Spleen (tissue), 11 donors: ENCODE results near the gene CD19. TPM values are rescaled to one million over a fixed set of nuclear protein-coding genes. Genes with fewer than 3 reads are reported as not detected.

Experiments used
- DNase-seq: peaks from one replicate; pipeline ENCODE4 v3.0.0-alpha.2; 2020
- H3K27ac ChIP-seq, 8 donors: fragments of 200-600 bp; sonication (generic) in 7 of 8; 1 replicate in 4 of 8; 2 replicates in 4 of 8; pipeline versions ENCODE4 v1.5.0 to v1.8.0; 2016 to 2021; ENCODE audit warnings: inconsistent platforms in 4 of 8, mild to moderate bottlenecking in 4 of 8, moderate library complexity in 1 of 8
- H3K27me3 ChIP-seq, 7 donors: fragments of 200-600 bp; sonication (generic) in 6 of 7; replicated peaks in 1 of 7; 1 replicate in 4 of 7; 2 replicates in 3 of 7; pipeline versions ENCODE4 v1.5.0 to v1.8.0; 2016 to 2021; ENCODE audit warnings: inconsistent platforms in 3 of 7, mild to moderate bottlenecking in 1 of 7
- H3K36me3 ChIP-seq, 6 donors: fragments of 200-600 bp; sonication (generic) in 5 of 6; 1 replicate in 4 of 6; 2 replicates in 2 of 6; pipeline versions ENCODE4 v1.5.0 to v1.8.0; 2016 to 2021; ENCODE audit warnings: inconsistent platforms in 2 of 6
- H3K4me1 ChIP-seq, 6 donors: fragments of 200-600 bp; sonication (generic) in 5 of 6; 1 replicate in 3 of 6; 2 replicates in 3 of 6; pipeline versions ENCODE4 v1.5.0 to v1.8.0; 2016 to 2021; ENCODE audit warnings: inconsistent platforms in 3 of 6
- H3K4me3 ChIP-seq, 8 donors: fragments of 200-600 bp; sonication (generic) in 7 of 8; 1 replicate in 4 of 8; 2 replicates in 4 of 8; pipeline versions ENCODE4 v1.5.0 to v1.8.0; 2016 to 2021; ENCODE audit warnings: inconsistent platforms in 4 of 8, mild to moderate bottlenecking in 4 of 8, moderate library complexity in 2 of 8
- H3K9me3 ChIP-seq, 8 donors: fragments of 200-600 bp; sonication (generic) in 7 of 8; 1 replicate in 4 of 8; 2 replicates in 4 of 8; pipeline versions ENCODE4 v1.5.0 to v1.8.0; 2016 to 2021; ENCODE audit warnings: inconsistent platforms in 4 of 8
- CTCF ChIP-seq, 11 experiments: fragments of 200-600 bp in 7 of 11; fragments of 450-650 bp in 4 of 11; sonication (generic) in 4 of 11; IDR thresholded peaks in 8 of 11; conservative IDR thresholded peaks in 3 of 11; 1 replicate in 7 of 11; 2 replicates in 4 of 11; pipeline versions ENCODE4 v1.4.0 to v1.8.0; 2016 to 2021; ENCODE audit warnings: antibody characterized with exemption in 11 of 11, inconsistent platforms in 4 of 11, mild to moderate bottlenecking in 1 of 11
- POLR2A ChIP-seq, 3 donors: fragments of 450-650 bp; IDR thresholded peaks; one replicate each; pipeline ENCODE4 v1.5.1; 2017; ENCODE audit warnings: antibody characterized with exemption in 3 of 3, mild to moderate bottlenecking in 1 of 3
- POLR2AphosphoS5 ChIP-seq, 3 donors: sonication (generic); formaldehyde crosslinking; IDR thresholded peaks; one replicate each; pipeline ENCODE4 v1.5.1; 2017; ENCODE audit warnings: antibody characterized with exemption in 3 of 3
- WGBS, 5 donors: extraction: QIAGEN DNeasy Blood & Tissue Kit in 3 of 5; methylation state at CpG; one replicate each; pipeline versions ENCODE4 v1.1.5 to v1.1.7; 2013 to 2018; 5-methylcytosine and 5-hydroxymethylcytosine counted together
- intact Hi-C: fragments of 100-400 bp; cut with DNase I; formaldehyde crosslinking; loops from one replicate; pipeline ENCODE4 v1.15.0; 2023; ENCODE audit warnings: low total_unique reads
- polyA plus RNA-seq, 3 donors: library from polyadenylated mRNA; stranded (reverse); fragments of 200-250 nt; gene quantifications; one replicate each; pipeline ENCODE4 v1.2.1, GENCODE V29; 2013
- total RNA-seq, 7 donors: library from RNA; depleted of rRNA in 3 of 7; stranded (reverse); fragments of >200 nt in 3 of 7; fragmentation: NEBNext Ultra II Directional in 4 of 7; extraction: Animal tissue kit (Norgen Biotek cat#: 25700) in 4 of 7; gene quantifications; one replicate each; pipeline versions ENCODE4 v1.1.0 to v1.2.1, GENCODE V29; 2016 to 2021
- donor health status: healthy with polysubstance abuse.
- donor health status: DM: no; HTN: no; CAD: no; lungs with moderate emphysema.
- donor health status: DM: no; HTN: no; CAD: no.
- donor health status: Bipolar disorder and iron deficiency.
- donor health status: healthy.
- donor health status: DM: no; HTN: no; CAD: no.
- donor health status: DM: yes; HTN: yes; CAD: no.

The CD19 gene
- total and polyA plus RNA-seq, 10 donors: 77.0 to 312 (median 109) TPM

DNA sequence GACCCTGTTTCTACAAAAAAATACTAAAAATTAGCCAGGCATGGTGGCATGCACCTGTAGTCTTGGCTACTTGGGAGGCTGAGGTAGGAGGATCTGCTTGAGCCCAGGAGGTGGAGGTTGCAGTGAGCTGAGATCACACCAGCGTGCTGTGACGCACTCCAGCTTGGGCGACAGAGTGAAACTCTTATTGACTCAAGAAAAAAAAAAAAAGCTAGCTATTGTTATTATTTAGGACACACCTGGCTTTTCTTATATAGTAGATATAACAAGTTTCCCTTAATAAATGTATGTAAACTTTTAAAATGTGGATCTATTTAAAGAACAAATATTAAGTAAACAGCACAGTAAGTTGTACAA, 8.6 kb upstream of the CD19 start:
- peak overlapping the region; percentile 40 to 100 (median 98) for H3K27ac ChIP-seq
- intact Hi-C loops: no loop called here
- 62 to 77% (median 73%) methylated on average over 3 of the region's 3 CpGs for WGBS, 5 donors

DNA sequence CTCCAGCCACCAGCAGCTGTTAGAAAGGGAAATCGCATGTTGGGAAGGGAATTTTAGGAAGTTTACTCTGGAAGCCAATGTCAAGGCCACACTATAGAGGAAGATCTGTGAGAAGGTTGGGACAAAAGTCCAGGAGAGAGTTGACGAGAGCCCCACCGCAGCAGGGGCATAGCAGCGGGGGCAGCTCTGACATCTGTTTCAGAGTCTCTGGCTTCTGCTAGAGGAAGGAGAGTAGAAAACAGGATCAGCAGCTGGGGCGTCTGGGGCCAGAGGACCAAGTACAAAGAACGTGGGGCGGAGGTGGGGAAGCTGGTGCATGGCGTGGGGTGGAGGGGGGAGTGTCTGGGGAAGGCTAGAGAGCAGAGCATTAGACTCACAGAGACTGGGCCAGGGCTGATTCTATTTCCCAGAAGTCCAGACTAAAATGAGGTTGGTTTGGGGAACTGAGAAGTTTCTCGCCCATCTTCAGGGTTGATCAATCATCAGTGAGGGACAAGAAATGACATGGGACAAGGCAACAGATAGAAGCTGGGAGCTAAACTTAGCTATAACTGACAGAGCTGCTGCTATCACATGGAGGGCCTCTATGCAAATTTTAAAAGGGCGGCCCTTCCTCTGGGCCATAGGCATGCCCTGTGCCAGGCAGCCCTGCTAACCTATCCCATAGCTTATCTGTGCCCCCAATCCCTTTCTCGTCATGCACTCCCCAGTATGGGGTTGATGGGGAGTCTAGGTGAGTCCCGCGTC, 7.9 kb upstream of the CD19 start:
- WGBS, 5 donors: 43 to 63% (median 50%) methylated on average over 13 of the region's 13 CpGs
- peak; percentile 88 for DNase-seq
- H3K27ac ChIP-seq: peak overlapping the region; percentile 94 to 100 (median 98)
- peaks cover 0 to 43% (median 18%) of the 10 kb centered on the region in 6 donors for H3K36me3 ChIP-seq
- no peaks in the 10 kb centered on the region for H3K9me3 ChIP-seq
- H3K27me3 ChIP-seq: no peaks in the 10 kb centered on the region
- peak overlapping the region; percentile 58 to 92 (median 78) for H3K4me3 ChIP-seq
- intact Hi-C loops: no loop called here
- peaks cover 14 to 62% (median 41%) of the 10 kb centered on the region in 6 donors for H3K4me1 ChIP-seq
- peak in 1 of 3 donors; percentile 56 for TF ChIP-seq POLR2AphosphoS5 (IDR thresholded peaks at IDR 0.05)
- TF ChIP-seq POLR2A (IDR thresholded peaks at IDR 0.05): no peak

More for the DNA sequence above, 8.6 kb upstream of the CD19 start:
- no peak for DNase-seq
- peaks cover 14 to 62% (median 41%) of the 10 kb centered on the region in 6 donors for H3K4me1 ChIP-seq
- H3K27me3 ChIP-seq: no peaks in the 10 kb centered on the region
- peaks cover 0 to 50% (median 23%) of the 10 kb centered on the region in 6 donors for H3K36me3 ChIP-seq
- TF ChIP-seq POLR2AphosphoS5 (IDR thresholded peaks at IDR 0.05) (no peak), CTCF (IDR thresholded peaks at IDR 0.05 in 8 of 11, conservative IDR thresholded peaks at IDR 0.05 in 3 of 11) (no peak), POLR2A (IDR thresholded peaks at IDR 0.05) (no peak)
- H3K9me3 ChIP-seq: no peaks in the 10 kb centered on the region
- H3K4me3 ChIP-seq: peak overlapping the region in 4 of 8 donors; percentile 77 to 92 (median 84)

GRCh38 chr16:28924399-28924761, 7.4 kb upstream of the CD19 start:
- TF ChIP-seq POLR2A (IDR thresholded peaks at IDR 0.05) (no peak), POLR2AphosphoS5 (IDR thresholded peaks at IDR 0.05) (peak in 2 of 3 donors; percentile 16 to 62), CTCF (IDR thresholded peaks at IDR 0.05 in 8 of 11, conservative IDR thresholded peaks at IDR 0.05 in 3 of 11) (peak in 3 of 11 experiments; percentile 5 to 32 (median 6))
- intact Hi-C loops: no loop called here
- Histone ChIP-seq H3K27me3 (no peaks in the 10 kb centered on the region), H3K4me1 (peaks cover 14 to 62% (median 41%) of the 10 kb centered on the region in 6 donors), H3K36me3 (peaks cover 0 to 38% (median 12%) of the 10 kb centered on the region in 6 donors), H3K27ac (peak overlapping the region; percentile 94 to 100 (median 98)), H3K4me3 (peak overlapping the region; percentile 58 to 92 (median 78)), H3K9me3 (no peaks in the 10 kb centered on the region)
- DNase-seq: peak; percentile 90
- 26 to 46% (median 42%) methylated on average over 12 to 15 of the region's 15 CpGs for WGBS, 5 donors

- TF ChIP-seq POLR2AphosphoS5 (IDR thresholded peaks at IDR 0.05): peak; percentile 86 to 91 (median 87)
- no peak for TF ChIP-seq CTCF (IDR thresholded peaks at IDR 0.05 in 8 of 11, conservative IDR thresholded peaks at IDR 0.05 in 3 of 11)
- TF ChIP-seq POLR2A (IDR thresholded peaks at IDR 0.05): no peak
- intact Hi-C loops: no loop called here
- 1 to 2% (median 1%) methylated on average over 27 to 66 of the region's 66 CpGs for WGBS, 5 donors
- no peaks in the 10 kb centered on the region for H3K9me3 ChIP-seq
- peaks cover 0 to 33% (median 7%) of the 10 kb centered on the region in 6 donors for H3K36me3 ChIP-seq
- peak; percentile 98 for DNase-seq
- peak within 1 kb of the TSS; percentile 58 to 92 (median 78) for H3K4me3 ChIP-seq
- H3K4me1 ChIP-seq: peaks cover 14 to 62% (median 41%) of the 10 kb centered on the region in 6 donors
- H3K27me3 ChIP-seq: no peaks in the 10 kb centered on the region
- peak within 1 kb of the TSS; percentile 94 to 100 (median 98) for H3K27ac ChIP-seq
Observed at GRCh38 chr16:28924762-28925385, 6.9 kb upstream of the CD19 start, which contains the start of gene RABEP2. TSS of gene RABEP2 (minus strand) at chr16:28925238. CDS start at chr16:28925163, 75 bp downstream.
